Right lung (tissue), 5 donors: Measurements from ENCODE around the gene SEC23A. TPM values are rescaled to one million over a fixed set of nuclear protein-coding genes. Genes with fewer than 3 reads are reported as not detected.

Experiments
- DNase-seq, 2 donors: peaks; one replicate each; pipeline ENCODE4 v3.0.0-alpha.2; 2013
- polyA plus RNA-seq, 5 donors: library from polyadenylated mRNA; unstranded; fragments of 120-200 nt; gene quantifications; one replicate each; pipeline versions ENCODE4 v1.2.1 to v1.2.3, GENCODE V29; 2013; ENCODE audit warnings: inconsistent platforms in 1 of 5, low replicate concordance in 1 of 5; ENCODE audit not compliant: insufficient read length in 5 of 5, insufficient read depth in 1 of 5

The SEC23A gene
- polyA plus RNA-seq, 5 donors, result 51.0 to 65.9 (median 62.2) TPM

- DNase-seq, result no peak
Observed at GRCh38 chr14:38993981-38994380, 109.1 kb downstream of the SEC23A start.

- no peak for DNase-seq
Observed at GRCh38 chr14:38992067-38992844, 110.8 kb downstream of the SEC23A start.

GRCh38 chr14:38991299-38991698 lies 111.7 kb downstream of the SEC23A start:
- DNase-seq, result no peak

GRCh38 chr14:38989922-38990546 lies 113.0 kb downstream of the SEC23A start:
- DNase-seq, result no peak

- no peak for DNase-seq
Observed at GRCh38 chr14:38987781-38988180, 115.3 kb downstream of the SEC23A start.

- DNase-seq, result no peak
Observed at GRCh38 chr14:38982837-38983236, 120.2 kb downstream of the SEC23A start.

- no peak for DNase-seq
Observed at GRCh38 chr14:38982278-38982677, 120.8 kb downstream of the SEC23A start.

Other genes with a start within 250 kb of the SEC23A start
- 10 to 100 TPM; 20.6 to 31.8 (median 29.2) TPM for gene GEMIN2, start 11.1 kb upstream of the SEC23A start, polyA plus RNA-seq
- gene TRAPPC6B, start 67.1 kb upstream of the SEC23A start, polyA plus RNA-seq, result 10 to 100 TPM; 26.5 to 41.8 (median 39.0) TPM
- gene PNN, start 72.0 kb upstream of the SEC23A start, polyA plus RNA-seq, result 100 to 1,000 TPM; 133 to 219 (median 198) TPM
- 10 to 100 TPM; 17.1 to 23.0 (median 22.5) TPM for gene MIA2, start 130.7 kb upstream of the SEC23A start, polyA plus RNA-seq